GM21381 (cell line): ENCODE measurements around the gene HBEGF.

Source experiments
- ATAC-seq: cut with Tn5 transposase; IDR thresholded peaks from one replicate; pipeline ENCODE4 v1.9.1; 2021; ENCODE audit warnings: mild to moderate bottlenecking, moderate library complexity; ENCODE audit not compliant: unreplicated experiment

HBEGF gene

GRCh38 chr5:140346348-140347221 is at the start of gene HBEGF:
Gene HBEGF (minus strand): TSS chr5:140346603. CDS start chr5:140346328, 275 bp downstream.
- ATAC-seq = peak; percentile 66

- ATAC-seq = no peak
Observed at GRCh38 chr5:140393738-140394137, 47.3 kb upstream of the HBEGF start.

GRCh38 chr5:140391732-140392131 is 45.3 kb upstream of the HBEGF start:
- ATAC-seq = no peak

- no peak for ATAC-seq
Observed at GRCh38 chr5:140391312-140391711, 44.9 kb upstream of the HBEGF start.

GRCh38 chr5:140388052-140388451 is 41.6 kb upstream of the HBEGF start:
- no peak for ATAC-seq

GRCh38 chr5:140383300-140383699 is 36.9 kb upstream of the HBEGF start:
- ATAC-seq = no peak

GRCh38 chr5:140382866-140383265 is 36.5 kb upstream of the HBEGF start:
- ATAC-seq = no peak

GRCh38 chr5:140381972-140382371 is 35.6 kb upstream of the HBEGF start:
- no peak for ATAC-seq

- no peak for ATAC-seq
Observed at GRCh38 chr5:140381351-140381750, 34.9 kb upstream of the HBEGF start.

- no peak for ATAC-seq
Observed at GRCh38 chr5:140372971-140373487, 26.6 kb upstream of the HBEGF start.

GRCh38 chr5:140371356-140372151 is 25.2 kb upstream of the HBEGF start:
- ATAC-seq = no peak

GRCh38 chr5:140367256-140368013 is 21.0 kb upstream of the HBEGF start:
- ATAC-seq = no peak

- no peak for ATAC-seq
Observed at GRCh38 chr5:140366589-140367255, 20.3 kb upstream of the HBEGF start.

- ATAC-seq = no peak
Observed at GRCh38 chr5:140365941-140366340, 19.5 kb upstream of the HBEGF start.

GRCh38 chr5:140365282-140365681 is 18.9 kb upstream of the HBEGF start:
- no peak for ATAC-seq

GRCh38 chr5:140364472-140364765 is 18.0 kb upstream of the HBEGF start:
- no peak for ATAC-seq

- ATAC-seq = no peak
Observed at GRCh38 chr5:140363631-140364471, 17.4 kb upstream of the HBEGF start.

- peak; percentile 89 for ATAC-seq
Observed at GRCh38 chr5:140362875-140363630, 16.6 kb upstream of the HBEGF start.

GRCh38 chr5:140362311-140362710 is 15.9 kb upstream of the HBEGF start:
- no peak for ATAC-seq
